MCF 10A (cell line): ENCODE measurements around the gene CALY. TPM values are rescaled to one million over a fixed set of nuclear protein-coding genes. Genes with fewer than 3 reads are reported as not detected.

Experiments
- BruUV-seq: library from RNA; stranded (reverse); fragments of 400-500 nt; replicated peaks from 2 replicates; lab custom pipeline; 2021; lab: Mats Ljungman, UMichigan
- CTCF ChIA-PET: fragments of 300-600 bp; sonication (Branson Sonifier 250); formaldehyde crosslinking; extraction: SDS; loops from one replicate; lab custom pipeline; 2021; ENCODE audit warnings: antibody characterized with exemption, inconsistent platforms; lab: Yijun Ruan, JAX
- POLR2A ChIA-PET: fragments of 300-600, 350-650 bp; sonication (Branson Sonifier 250); formaldehyde crosslinking; extraction: SDS; loops from one replicate; lab custom pipeline; 2020; ENCODE audit warnings: antibody characterized with exemption, inconsistent platforms; lab: Yijun Ruan, JAX
- DNase-seq: peaks from one replicate; pipeline ENCODE4 v3.0.0-alpha.2; 2018; ENCODE audit not compliant: unreplicated experiment
- H3K27ac Mint-ChIP-seq: one replicate; pipeline ENCODE4 v1.8.0; 2022; ENCODE audit warnings: mild to moderate bottlenecking, low read depth, mixed read lengths; ENCODE audit not compliant: unreplicated experiment
- H3K27me3 Mint-ChIP-seq: one replicate; pipeline ENCODE4 v1.8.0; 2022; ENCODE audit warnings: mixed read lengths; ENCODE audit not compliant: insufficient read depth, unreplicated experiment
- H3K36me3 Mint-ChIP-seq: one replicate; pipeline ENCODE4 v1.8.0; 2022; ENCODE audit warnings: mild to moderate bottlenecking, moderate library complexity, mixed read lengths; ENCODE audit not compliant: insufficient read depth, unreplicated experiment
- H3K4me1 Mint-ChIP-seq: one replicate; pipeline ENCODE4 v1.8.0; 2022; ENCODE audit warnings: mixed read lengths; ENCODE audit not compliant: insufficient read depth, unreplicated experiment
- H3K4me3 Mint-ChIP-seq: one replicate; pipeline ENCODE4 v1.8.0; 2022; ENCODE audit warnings: mild to moderate bottlenecking, moderate library complexity, mixed read lengths; ENCODE audit not compliant: unreplicated experiment
- H3K9me3 Mint-ChIP-seq: one replicate; pipeline ENCODE4 v1.8.0; 2022; ENCODE audit warnings: mixed read lengths; ENCODE audit not compliant: unreplicated experiment
- CTCF ChIP-seq: fragments of 200-600 bp; IDR thresholded peaks from one replicate; pipeline ENCODE4 v1.8.0; 2022; ENCODE audit warnings: antibody characterized with exemption, mild to moderate bottlenecking; ENCODE audit not compliant: unreplicated experiment
- intact Hi-C: fragments of 100-400 bp; cut with micrococcal nuclease; formaldehyde crosslinking; loops from 2 replicates; pipeline ENCODE4 v1.14.1; 2022
- total RNA-seq: library from RNA; stranded (reverse); gene quantifications from 2 replicates; pipeline ENCODE4 v1.2.3, GENCODE V29; 2022

The CALY gene
- total RNA-seq, 1 experiment from 2014 or later = not detected

GRCh38 chr10:133309720-133310398, 26.8 kb downstream of the CALY start:
- intact Hi-C loops = loop anchor here (1.0 to 10.0 kb wide), 4 partner anchors 51 to 655 kb away; no protein-coding TSS in a partner anchor
- POLR2A ChIA-PET = interaction anchor here (0.7 to 1.5 kb wide), 3 partner anchors 50 to 58 kb away, joined by 3 to 5 read pairs (median 5); no protein-coding TSS in a partner anchor
- H3K9me3 Mint-ChIP-seq = no peaks in the 10 kb centered on the region
- H3K27me3 Mint-ChIP-seq = no peaks in the 10 kb centered on the region
- peak; percentile 34 for DNase-seq
- no peak overlapping the region for H3K27ac Mint-ChIP-seq
- BruUV-seq = no TSS peak
- H3K4me1 Mint-ChIP-seq = peaks cover 22% of the 10 kb centered on the region
- peak overlapping the region; percentile 98 for H3K4me3 Mint-ChIP-seq
- TF ChIP-seq CTCF = no peak
- H3K36me3 Mint-ChIP-seq = peaks cover 21% of the 10 kb centered on the region
- CTCF ChIA-PET = interaction anchor here (0.6 to 1.7 kb wide), 5 partner anchors 18 to 166 kb away, joined by 3 to 9 read pairs (median 4); no protein-coding TSS in a partner anchor

- CTCF ChIA-PET = interaction anchor here (0.6 to 0.7 kb wide), 2 partner anchors 20 to 166 kb away, joined by 3 read pairs; no protein-coding TSS in a partner anchor
- Mint-ChIP-seq H3K4me3 (peak overlapping the region; percentile 98), H3K27me3 (no peaks in the 10 kb centered on the region), H3K9me3 (no peaks in the 10 kb centered on the region), H3K36me3 (peaks cover 21% of the 10 kb centered on the region), H3K27ac (no peak overlapping the region), H3K4me1 (peaks cover 18% of the 10 kb centered on the region)
- POLR2A ChIA-PET = interaction anchor here (0.7 to 2.1 kb wide), 4 partner anchors 31 to 59 kb away, joined by 3 to 13 read pairs (median 5); no protein-coding TSS in a partner anchor
- peak; percentile 91 for DNase-seq
- TF ChIP-seq CTCF = no peak
- intact Hi-C loops = loop anchor here (1.0 to 5.0 kb wide), 3 partner anchors 50 to 407 kb away; no protein-coding TSS in a partner anchor
- BruUV-seq = no TSS peak
Observed at GRCh38 chr10:133309100-133309719, 27.5 kb downstream of the CALY start.

GRCh38 chr10:133308421-133309099, 28.1 kb downstream of the CALY start, which contains the start of the genes TUBGCP2 and ZNF511:
Gene TUBGCP2, minus strand, starts transcription at chr10:133308872. Its CDS starts 5,931 bp downstream, at chr10:133302941.
Gene ZNF511, plus strand, starts transcription at chr10:133308914. Its CDS starts 30 bp downstream, at chr10:133308944.
- peak; percentile 71 for DNase-seq
- TSS peak; percentile 46 for BruUV-seq

More at GRCh38 chr10:133308421-133309099, 28.1 kb downstream of the CALY start, which contains the start of the genes TUBGCP2 and ZNF511:
- H3K9me3 Mint-ChIP-seq = no peaks in the 10 kb centered on the region
- CTCF ChIA-PET = interaction anchor here (0.5 to 2.2 kb wide), 16 partner anchors 10 to 405 kb away, joined by 3 to 14 read pairs (median 6); partner anchors contain the start of gene ECHS1
- no peak for TF ChIP-seq CTCF
- H3K36me3 Mint-ChIP-seq = peaks cover 27% of the 10 kb centered on the region
- no peaks in the 10 kb centered on the region for H3K27me3 Mint-ChIP-seq
- peak within 1 kb of the TSS; percentile 98 for H3K4me3 Mint-ChIP-seq
- H3K27ac Mint-ChIP-seq = peak within 1 kb of the TSS; percentile 100
- intact Hi-C loops = loop anchor here (1.0 to 5.0 kb wide), 3 partner anchors 49 to 406 kb away; no protein-coding TSS in a partner anchor
- H3K4me1 Mint-ChIP-seq = peaks cover 18% of the 10 kb centered on the region
- POLR2A ChIA-PET = interaction anchor here (0.5 to 2.1 kb wide), 10 partner anchors 16 to 988 kb away, joined by 3 to 13 read pairs (median 3); no protein-coding TSS in a partner anchor
